DOHH2 (cell line): ENCODE measurements around the gene ASCC2.

Experiments used
- H3F3A ChIP-seq: fragments of 200-600 bp; sonication (generic), shearing (Covaris generic); 2 replicates; pipeline ENCODE4 v1.6.0; 2016; ENCODE audit warnings: antibody characterized with exemption, mild to moderate bottlenecking; ENCODE audit not compliant: control insufficient read depth, insufficient read depth
- H3K27ac ChIP-seq: fragments of 200-600 bp; sonication (generic); 2 replicates; pipeline ENCODE4 v1.5.1; 2014; ENCODE audit warnings: low read depth, mild to moderate bottlenecking, low read length, moderate library complexity
- H3K27me3 ChIP-seq: fragments of 200-600 bp; sonication (generic); 2 replicates; pipeline ENCODE4 v1.6.1; 2014; ENCODE audit warnings: mild to moderate bottlenecking, low read length, mixed read lengths; ENCODE audit not compliant: control insufficient read depth
- H3K36me3 ChIP-seq: fragments of 200-600 bp; sonication (generic); 2 replicates; pipeline ENCODE4 v1.6.1; 2014; ENCODE audit warnings: mild to moderate bottlenecking, low read length, moderate library complexity, mixed read lengths; ENCODE audit not compliant: control insufficient read depth
- H3K4me1 ChIP-seq: fragments of 200-600 bp; sonication (generic); 2 replicates; pipeline ENCODE4 v1.6.1; 2014; ENCODE audit warnings: mild to moderate bottlenecking, low read length, mixed read lengths; ENCODE audit not compliant: control insufficient read depth
- H3K4me2 ChIP-seq: fragments of 200-600 bp; sonication (generic); 2 replicates; pipeline ENCODE4 v1.6.0; 2014; ENCODE audit warnings: mild to moderate bottlenecking, low read length, moderate library complexity
- H3K4me3 ChIP-seq: fragments of 200-600 bp; sonication (generic); 2 replicates; pipeline ENCODE4 v1.5.1; 2014; ENCODE audit warnings: mild to moderate bottlenecking, low read length, mixed read lengths
- H3K79me2 ChIP-seq: fragments of 200-600 bp; sonication (generic); 2 replicates; pipeline ENCODE4 v1.6.1; 2014; ENCODE audit warnings: mild to moderate bottlenecking, low read length, mixed read lengths; ENCODE audit not compliant: control insufficient read depth
- H3K9me2 ChIP-seq: fragments of 200-600 bp; sonication (generic); replicated peaks from 2 replicates; pipeline ENCODE4 v1.6.1; 2014; ENCODE audit warnings: mild to moderate bottlenecking, low read length, mixed read lengths; ENCODE audit not compliant: control insufficient read depth
- H3K9me3 ChIP-seq: fragments of 200-600 bp; sonication (generic); 2 replicates; pipeline ENCODE4 v1.6.1; 2014; ENCODE audit warnings: antibody characterized with exemption, low read length, mixed read lengths; ENCODE audit not compliant: control insufficient read depth, insufficient read depth
- H4K20me1 ChIP-seq: fragments of 200-600 bp; sonication (generic); 2 replicates; pipeline ENCODE4 v1.6.0; 2014; ENCODE audit warnings: low read depth, mild to moderate bottlenecking, antibody characterized with exemption, low read length, moderate library complexity; ENCODE audit not compliant: control insufficient read depth, insufficient read depth
- CTCF ChIP-seq: fragments of 200-600 bp; sonication (generic); IDR thresholded peaks from one replicate; pipeline ENCODE4 v1.5.1; 2014; ENCODE audit warnings: antibody characterized with exemption, mild to moderate bottlenecking, low read depth, low read length; ENCODE audit not compliant: poor library complexity, severe bottlenecking
- EZH2phosphoT487 ChIP-seq: fragments of 200-600 bp; sonication (generic); IDR thresholded peaks from 2 replicates; pipeline ENCODE4 v1.6.1; 2017; ENCODE audit warnings: borderline replicate concordance, mild to moderate bottlenecking, antibody characterized with exemption, low read length, moderate library complexity, mixed read lengths

The ASCC2 gene

GRCh38 chr22:29872989-29873388, 34.9 kb upstream of the ASCC2 start:
- H3K4me2 ChIP-seq = no peak overlapping the region
- H3K27ac ChIP-seq = no peak overlapping the region
- no peaks in the 10 kb centered on the region for H3K36me3 ChIP-seq
- TF ChIP-seq EZH2phosphoT487 (no peak), CTCF (no peak)
- no peaks in the 10 kb centered on the region for H3F3A ChIP-seq
- no peaks in the 10 kb centered on the region for H4K20me1 ChIP-seq
- no peaks in the 10 kb centered on the region for H3K9me2 ChIP-seq
- no peak overlapping the region for H3K4me3 ChIP-seq
- H3K79me2 ChIP-seq = no peaks in the 10 kb centered on the region
- peaks cover 2% of the 10 kb centered on the region; the same call in 1 of the 2 replicates for H3K27me3 ChIP-seq
- H3K9me3 ChIP-seq = no peaks in the 10 kb centered on the region
- H3K4me1 ChIP-seq = peaks cover 6% of the 10 kb centered on the region

GRCh38 chr22:29872144-29872893, 34.2 kb upstream of the ASCC2 start:
- Histone ChIP-seq H3K4me3 (no peak overlapping the region), H3K79me2 (no peaks in the 10 kb centered on the region), H3K27ac (no peak overlapping the region), H3K36me3 (no peaks in the 10 kb centered on the region), H3F3A (no peaks in the 10 kb centered on the region), H3K9me2 (no peaks in the 10 kb centered on the region), H3K9me3 (no peaks in the 10 kb centered on the region), H3K4me1 (peaks cover 6% of the 10 kb centered on the region), H3K4me2 (no peak overlapping the region), H3K27me3 (peaks cover 6% of the 10 kb centered on the region; the same call in 1 of the 2 replicates), H4K20me1 (no peaks in the 10 kb centered on the region)
- TF ChIP-seq CTCF = no peak
- TF ChIP-seq EZH2phosphoT487 = no peak

- TF ChIP-seq EZH2phosphoT487 = no peak
- TF ChIP-seq CTCF = no peak
- Histone ChIP-seq H3F3A (no peaks in the 10 kb centered on the region), H3K9me3 (no peaks in the 10 kb centered on the region), H3K36me3 (no peaks in the 10 kb centered on the region), H3K27ac (no peak overlapping the region), H3K4me2 (no peak overlapping the region), H3K27me3 (peaks cover 6% of the 10 kb centered on the region; the same call in 1 of the 2 replicates), H3K9me2 (no peaks in the 10 kb centered on the region), H3K4me3 (no peak overlapping the region), H3K79me2 (no peaks in the 10 kb centered on the region), H4K20me1 (no peaks in the 10 kb centered on the region), H3K4me1 (peaks cover 6% of the 10 kb centered on the region)
Observed at GRCh38 chr22:29871684-29872083, 33.6 kb upstream of the ASCC2 start.
